GM18526 (cell line): Measurements from ENCODE around the gene SYS1.

Experiments used
- POLR2A ChIP-seq: IDR thresholded peaks from 3 replicates; pipeline ENCODE4 v1.6.1; 2011; ENCODE audit not compliant: insufficient read length; ENCODE audit errors: extremely low read depth

Gene SYS1

GRCh38 chr20:45394221-45395113 lies 31.5 kb downstream of the SYS1 start:
- no peak for TF ChIP-seq POLR2A

GRCh38 chr20:45395114-45395415 lies 32.1 kb downstream of the SYS1 start:
- TF ChIP-seq POLR2A, result no peak

GRCh38 chr20:45399018-45399417 lies 36.1 kb downstream of the SYS1 start:
- TF ChIP-seq POLR2A, result no peak

- TF ChIP-seq POLR2A, result no peak
Observed at GRCh38 chr20:45400346-45401031, 37.5 kb downstream of the SYS1 start.

- TF ChIP-seq POLR2A, result no peak
Observed at GRCh38 chr20:45402946-45403345, 40.0 kb downstream of the SYS1 start.

GRCh38 chr20:45404438-45404837 lies 41.5 kb downstream of the SYS1 start:
- TF ChIP-seq POLR2A, result no peak

GRCh38 chr20:45405571-45406259 lies 42.8 kb downstream of the SYS1 start:
- TF ChIP-seq POLR2A, result no peak

GRCh38 chr20:45406260-45407066 lies 43.5 kb downstream of the SYS1 start:
- no peak for TF ChIP-seq POLR2A

- TF ChIP-seq POLR2A, result no peak
Observed at GRCh38 chr20:45407067-45407745, 44.2 kb downstream of the SYS1 start.

- no peak for TF ChIP-seq POLR2A
Observed at GRCh38 chr20:45407783-45408645, 45.1 kb downstream of the SYS1 start, which contains the start of gene DBNDD2. TSS of gene DBNDD2 (plus strand) at chr20:45408289. CDS start at chr20:45408468, 179 bp downstream.

GRCh38 chr20:45408646-45409213 lies 45.8 kb downstream of the SYS1 start:
- TF ChIP-seq POLR2A, result no peak

GRCh38 chr20:45409521-45410272 lies 46.7 kb downstream of the SYS1 start:
- TF ChIP-seq POLR2A, result no peak
